Lung microvascular endothelial cell (primary cell): ENCODE results near the gene LINC01488. TPM values are rescaled to one million over a fixed set of nuclear protein-coding genes. Genes with fewer than 3 reads are reported as not detected.

Experiments used
- DNase-seq, 2 donors: peaks; one replicate each; pipeline versions ENCODE4 v3.0.0 to v3.0.0-alpha.2; 2010; ENCODE audit warnings: low read depth in 2 of 2
- total RNA-seq: library from RNA; depleted of rRNA; stranded (reverse); fragments of >200 nt; gene quantifications from 2 replicates; pipeline ENCODE4 v1.2.1, GENCODE V29; 2014

The LINC01488 gene
- total RNA-seq, 1 donor from 2014 or later = under 0.01 TPM

DNA sequence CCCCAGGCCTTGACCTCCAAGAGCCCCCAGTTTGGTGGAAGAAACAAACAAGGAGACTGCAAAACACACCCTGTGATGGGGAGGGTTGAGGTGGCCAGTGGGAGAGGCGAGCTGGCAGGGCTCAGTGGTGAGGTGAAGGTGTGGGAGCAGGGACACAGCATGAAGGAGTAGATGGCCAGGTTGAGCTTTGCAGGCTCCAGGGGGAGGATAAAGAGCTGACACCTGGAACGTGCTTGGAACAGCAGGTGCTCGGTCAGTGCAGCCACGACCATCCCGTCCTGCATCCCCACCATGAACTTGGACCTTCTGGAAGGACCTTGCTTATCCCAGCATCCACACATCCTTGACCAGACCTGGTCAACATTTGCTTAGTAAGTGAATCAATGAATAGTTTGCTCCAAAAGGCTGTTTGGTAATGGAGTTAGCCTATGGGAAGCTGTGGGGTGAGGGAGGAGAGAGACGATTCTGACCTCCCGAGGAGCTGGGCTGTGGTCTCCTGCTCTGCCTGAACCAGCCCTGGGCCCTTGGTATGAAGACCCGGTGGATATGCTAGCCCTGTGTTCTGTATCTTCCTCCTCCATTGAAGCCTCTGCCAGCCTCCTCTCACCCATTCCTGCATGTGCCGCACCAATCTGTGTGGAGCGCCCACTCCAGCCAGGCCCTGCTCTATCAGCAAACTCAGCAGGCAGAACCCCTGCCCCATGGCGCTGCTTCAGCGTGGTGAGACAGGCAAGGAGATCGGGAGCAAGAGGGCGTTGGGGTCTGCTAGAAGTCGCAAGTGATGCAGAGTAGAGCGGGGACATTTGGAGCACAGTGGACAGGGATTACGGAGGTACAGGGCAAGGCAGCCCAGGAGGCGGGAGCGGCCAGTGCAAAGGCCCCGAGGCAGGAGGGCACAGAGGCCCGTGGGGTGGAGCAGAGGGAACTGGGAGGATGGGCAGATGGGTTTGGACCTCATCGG is 9.9 kb downstream of the LINC01488 start:
- DNase-seq = no peak

DNA sequence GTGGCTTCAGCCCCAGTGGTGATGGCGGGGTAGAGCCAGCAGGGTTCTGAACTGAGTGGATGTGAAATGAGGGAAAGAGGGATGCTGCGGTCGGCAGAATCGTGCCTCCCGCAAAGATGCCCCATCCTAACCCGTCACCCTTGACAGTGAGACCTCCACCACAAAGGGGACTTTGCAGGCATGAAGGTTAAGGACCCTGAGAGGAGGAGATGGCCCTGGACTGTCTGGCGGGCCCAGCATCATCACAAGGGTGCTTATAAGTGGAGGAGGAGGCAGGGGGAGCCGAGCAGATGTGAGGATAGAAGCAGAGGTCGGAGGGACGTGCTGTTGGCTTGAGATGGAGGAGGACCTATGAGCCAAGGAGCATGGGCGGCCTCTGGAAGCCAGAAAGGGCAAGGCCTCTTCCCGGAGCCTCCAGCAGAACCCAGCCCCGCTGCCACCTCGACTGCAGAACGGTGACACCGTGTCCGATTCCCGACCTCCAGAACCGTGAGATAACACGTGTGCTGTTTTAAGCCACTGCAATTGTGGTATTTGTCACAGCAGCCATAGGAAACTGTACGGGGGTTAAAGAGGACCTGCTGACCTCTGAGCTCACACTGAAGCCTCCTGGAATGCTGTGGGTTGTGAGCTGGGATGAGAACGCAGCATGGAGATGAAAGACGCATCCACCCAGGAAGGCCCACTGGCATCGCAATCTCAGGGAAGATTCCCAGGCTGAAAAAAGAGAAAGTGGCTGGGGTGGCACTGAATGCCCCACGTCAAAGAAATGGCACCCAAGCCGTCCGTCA is 10.9 kb downstream of the LINC01488 start:
- DNase-seq = peak in 1 of 2 donors; percentile 20

DNA sequence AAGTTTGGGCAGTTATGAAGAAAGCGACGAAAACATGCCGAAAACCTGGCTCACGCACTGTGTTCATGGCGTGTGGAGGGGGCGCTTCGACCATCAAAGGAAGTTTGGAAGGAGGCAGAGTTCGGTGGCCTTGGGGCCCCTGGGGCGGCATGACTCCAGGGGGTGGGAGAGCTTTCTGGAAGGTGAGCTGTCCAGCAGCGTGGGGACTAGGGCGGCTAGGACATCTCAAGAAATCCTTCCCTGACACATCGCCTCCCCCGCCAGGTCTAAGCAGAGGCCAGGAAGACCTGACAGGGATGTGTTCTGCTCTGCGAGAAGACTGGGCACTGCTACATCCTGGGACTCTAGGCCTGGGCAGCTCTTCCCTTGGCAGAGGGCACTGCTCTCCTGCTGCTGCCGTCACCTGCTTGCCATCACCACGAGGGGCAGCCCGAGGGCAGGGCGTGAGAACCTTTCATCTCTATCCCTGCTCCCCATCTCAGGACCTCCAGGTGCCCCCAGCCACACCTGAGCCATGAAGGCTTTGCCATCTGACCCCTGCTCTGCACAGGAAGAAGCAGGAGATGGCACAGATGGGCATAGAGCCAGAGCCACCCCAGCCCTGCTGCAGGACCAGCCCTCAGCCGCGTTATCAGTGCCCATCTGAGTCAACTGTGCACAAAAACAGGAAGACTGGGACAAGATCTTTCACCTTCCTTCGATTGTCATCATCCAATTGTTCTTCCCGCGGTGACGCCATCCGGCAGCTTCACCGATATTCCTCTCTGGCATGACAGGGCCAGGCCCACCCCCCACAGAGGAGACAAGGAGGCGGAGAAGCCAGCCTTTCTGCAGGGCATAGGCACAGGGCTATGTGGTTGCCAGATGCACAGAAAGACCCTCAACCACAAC is 12.7 kb downstream of the LINC01488 start:
- peak; percentile 84 to 93 for DNase-seq

GRCh38 chr11:69494851-69495250 is 13.4 kb downstream of the LINC01488 start:
- peak in 1 of 2 donors; percentile 24 for DNase-seq

- DNase-seq = peak in 1 of 2 donors; percentile 22
Measured at GRCh38 chr11:69495441-69496201, 14.2 kb downstream of the LINC01488 start.

DNA sequence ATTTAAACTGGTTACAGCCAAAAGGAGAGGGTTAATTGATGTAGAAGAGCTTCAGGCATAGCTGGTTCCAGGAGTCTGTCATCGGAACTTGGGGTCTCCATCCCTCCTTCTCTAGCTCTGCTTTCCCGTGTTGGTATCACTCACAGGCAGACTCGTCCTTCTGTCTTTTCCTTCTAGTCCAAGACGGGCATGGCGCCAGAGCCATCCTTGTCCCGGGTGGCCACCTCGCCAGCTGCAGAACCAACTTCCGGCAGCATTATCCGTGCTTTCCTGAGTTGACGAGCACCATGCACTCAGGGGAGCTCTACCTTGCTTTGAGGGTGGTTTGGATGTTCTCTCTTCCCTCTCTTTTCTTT is 14.7 kb downstream of the LINC01488 start:
- DNase-seq = no peak

DNA sequence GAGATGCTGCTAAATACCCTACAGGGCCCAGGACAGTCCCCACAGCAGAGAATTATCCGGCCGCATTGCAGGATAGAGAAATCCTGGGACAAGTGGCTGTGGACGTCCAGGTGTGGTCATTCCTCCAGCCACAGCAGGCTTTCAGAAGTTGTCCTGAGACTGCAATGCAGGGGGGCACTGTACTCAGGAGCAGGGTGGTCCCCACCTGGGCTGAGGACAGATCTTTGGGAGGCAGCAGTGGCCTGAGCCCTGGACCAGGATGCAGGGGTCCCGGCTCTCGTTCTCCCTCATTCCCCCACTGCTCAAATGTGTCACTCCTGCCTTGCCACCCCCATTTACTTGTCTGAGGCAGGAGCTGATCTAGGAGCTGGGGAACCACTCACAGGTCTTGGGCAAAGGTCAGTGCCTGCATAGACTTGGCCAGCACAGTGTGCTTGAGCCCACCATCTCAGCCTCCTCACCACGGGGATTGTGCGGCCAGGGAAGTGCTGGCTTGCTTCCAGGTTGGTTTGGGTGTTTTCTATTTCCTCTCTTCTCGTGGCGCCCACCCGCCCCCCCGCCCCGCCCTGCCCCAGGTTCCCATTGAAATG is 15.3 kb downstream of the LINC01488 start:
- DNase-seq = no peak

GRCh38 chr11:69497221-69497787 is 15.8 kb downstream of the LINC01488 start:
- peak; percentile 93 to 94 for DNase-seq

DNA sequence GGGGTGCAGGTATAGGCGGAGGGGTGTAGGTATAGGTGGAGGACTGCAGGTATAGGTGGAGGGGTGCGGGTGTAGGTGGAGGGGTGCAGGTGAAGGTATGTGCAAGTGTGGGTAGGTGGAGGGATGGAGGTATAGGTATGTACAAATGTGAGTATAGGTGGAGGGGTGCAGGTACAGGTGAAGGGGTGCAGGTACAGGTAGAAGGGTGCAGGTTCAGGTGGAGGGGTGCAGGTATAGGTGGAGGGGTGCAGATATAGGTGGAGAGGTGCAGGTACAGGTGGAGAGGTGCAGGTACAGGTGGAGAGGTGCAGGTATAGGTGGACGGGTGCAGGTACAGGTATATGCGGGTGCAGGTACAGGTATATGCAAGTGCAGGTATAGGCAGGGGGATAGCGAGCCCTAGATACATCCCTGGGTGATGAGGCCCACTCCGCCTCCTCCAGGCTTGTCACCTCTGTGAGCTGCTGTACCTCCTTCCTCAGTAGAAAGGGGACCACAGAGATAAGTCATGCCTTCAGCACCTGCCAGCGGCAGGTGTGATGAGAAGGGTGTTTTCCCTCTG is 17.2 kb downstream of the LINC01488 start:
- no peak for DNase-seq

DNA sequence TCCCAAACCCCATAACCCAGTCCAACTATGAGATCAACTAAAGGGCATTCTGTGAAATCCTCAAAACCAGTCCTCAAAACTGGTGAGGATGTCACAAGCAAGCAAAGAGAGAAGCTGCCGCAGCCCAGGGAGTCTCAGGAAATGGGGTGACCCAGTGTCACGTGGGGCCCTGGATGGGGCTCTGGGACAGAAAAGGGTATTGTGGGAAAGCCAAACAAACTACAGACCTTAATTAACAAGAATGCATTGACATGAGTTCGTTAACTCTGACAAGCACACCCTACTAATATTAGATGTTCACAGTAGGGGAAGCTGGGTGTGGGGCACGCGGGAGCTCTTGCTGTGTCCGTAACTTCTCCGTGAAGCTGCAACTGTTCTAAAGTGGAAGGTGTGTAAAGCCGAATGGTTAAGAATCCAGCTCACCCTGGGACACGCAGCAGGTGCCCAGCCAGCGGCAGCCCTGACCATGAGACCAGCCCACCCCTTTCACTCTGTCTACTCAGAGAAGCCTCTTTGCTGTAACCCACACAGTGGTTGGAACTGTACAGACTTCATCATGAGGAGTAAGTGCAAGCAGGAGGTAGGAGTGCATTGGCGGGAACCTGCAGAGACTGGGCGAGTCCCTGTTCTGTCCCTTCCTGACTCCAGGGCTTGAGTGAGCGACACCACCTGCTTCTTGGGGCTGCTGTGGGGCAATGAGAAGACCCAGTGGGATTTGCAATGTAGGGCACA is 17.9 kb downstream of the LINC01488 start:
- DNase-seq = no peak

- DNase-seq = no peak
Measured at GRCh38 chr11:69499918-69500284, 18.4 kb downstream of the LINC01488 start.

DNA sequence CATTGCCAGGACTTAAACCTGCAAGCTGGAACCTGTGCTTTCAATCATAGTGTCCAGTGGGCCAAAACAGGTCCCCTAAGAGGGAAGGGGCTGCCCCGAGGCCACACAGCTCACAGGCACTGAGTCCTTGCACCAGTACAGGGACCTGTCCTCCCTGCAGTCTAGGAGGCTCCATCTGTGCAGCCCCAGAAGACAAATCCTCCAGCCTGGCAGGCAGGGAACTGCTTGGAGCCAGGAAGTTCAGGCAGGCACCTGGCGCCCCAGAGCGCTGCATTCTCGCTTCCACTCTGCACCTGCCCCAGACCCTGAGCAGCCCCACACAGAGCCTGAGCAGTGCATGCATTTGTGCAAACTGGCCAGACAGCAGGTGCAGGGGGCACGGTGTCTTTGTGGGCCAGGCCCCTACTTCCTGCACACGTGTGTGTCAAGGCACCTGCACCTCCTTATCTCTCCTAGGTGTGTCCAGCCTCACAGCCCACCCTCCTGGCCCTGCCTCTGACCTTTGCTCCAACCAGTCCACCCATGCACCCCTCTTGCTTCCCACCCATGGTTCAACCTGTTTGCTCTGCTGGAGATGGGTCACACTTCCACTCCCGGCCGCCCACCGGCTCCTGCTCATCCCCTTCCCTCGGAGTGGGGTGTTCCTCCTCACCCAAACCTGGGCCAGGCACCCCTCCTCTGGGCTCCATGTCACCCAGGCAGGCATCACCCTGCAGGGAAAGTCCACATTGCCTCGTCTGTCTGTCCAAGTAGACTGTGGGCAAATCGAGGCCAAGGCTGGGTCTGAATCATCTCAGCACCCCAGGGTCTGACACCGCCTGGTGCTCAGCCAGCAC is 19.0 kb downstream of the LINC01488 start:
- DNase-seq = no peak

- DNase-seq = no peak
Measured at GRCh38 chr11:69501121-69501489, 19.6 kb downstream of the LINC01488 start.

DNA sequence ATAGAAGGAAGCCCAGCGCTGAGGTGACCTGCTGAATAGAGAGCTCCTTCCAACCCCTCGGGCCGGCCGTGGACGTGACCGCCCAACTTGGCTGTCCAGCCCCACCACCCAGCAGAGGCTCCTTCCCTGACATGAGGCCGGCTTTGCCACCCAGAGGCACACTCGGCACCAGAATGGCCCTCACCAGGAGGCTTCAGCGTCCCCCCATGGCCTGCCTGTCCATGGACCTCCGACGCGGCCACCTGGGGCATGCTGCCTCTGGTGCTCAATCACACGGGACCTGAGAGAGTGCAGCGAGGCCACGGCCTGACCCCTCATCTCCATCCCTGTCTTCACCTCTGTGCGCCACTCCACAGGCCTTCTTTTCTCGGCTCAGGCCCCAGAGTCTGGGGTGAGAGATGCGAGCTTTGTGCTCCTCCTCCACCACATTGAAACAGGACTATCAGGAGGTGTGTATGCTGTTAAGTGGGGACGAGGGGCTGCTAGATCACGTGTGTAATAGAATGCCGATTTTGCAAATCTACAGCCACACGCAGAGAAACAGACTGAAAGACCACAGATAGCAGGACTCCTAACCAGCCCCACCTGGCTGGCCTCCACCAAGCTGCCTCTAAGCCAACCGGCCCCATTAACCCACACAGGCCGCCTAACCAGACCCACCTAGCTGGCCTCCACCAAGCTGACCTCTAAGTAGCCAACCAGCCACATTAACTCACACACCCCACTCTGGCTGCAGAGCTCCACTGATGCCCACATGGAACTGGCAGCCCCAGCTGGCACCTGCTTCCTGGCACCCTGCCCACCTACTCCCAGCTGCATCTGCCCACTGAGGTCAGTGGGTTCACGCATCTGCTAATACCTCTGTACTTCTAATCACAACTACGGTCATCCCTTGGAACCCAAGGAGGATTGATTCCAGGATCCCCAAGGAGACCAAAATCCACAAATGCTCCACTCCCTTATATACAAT is 20.7 kb downstream of the LINC01488 start:
- no peak for DNase-seq

GRCh38 chr11:69504127-69504526 is 22.7 kb downstream of the LINC01488 start:
- DNase-seq = no peak

DNA sequence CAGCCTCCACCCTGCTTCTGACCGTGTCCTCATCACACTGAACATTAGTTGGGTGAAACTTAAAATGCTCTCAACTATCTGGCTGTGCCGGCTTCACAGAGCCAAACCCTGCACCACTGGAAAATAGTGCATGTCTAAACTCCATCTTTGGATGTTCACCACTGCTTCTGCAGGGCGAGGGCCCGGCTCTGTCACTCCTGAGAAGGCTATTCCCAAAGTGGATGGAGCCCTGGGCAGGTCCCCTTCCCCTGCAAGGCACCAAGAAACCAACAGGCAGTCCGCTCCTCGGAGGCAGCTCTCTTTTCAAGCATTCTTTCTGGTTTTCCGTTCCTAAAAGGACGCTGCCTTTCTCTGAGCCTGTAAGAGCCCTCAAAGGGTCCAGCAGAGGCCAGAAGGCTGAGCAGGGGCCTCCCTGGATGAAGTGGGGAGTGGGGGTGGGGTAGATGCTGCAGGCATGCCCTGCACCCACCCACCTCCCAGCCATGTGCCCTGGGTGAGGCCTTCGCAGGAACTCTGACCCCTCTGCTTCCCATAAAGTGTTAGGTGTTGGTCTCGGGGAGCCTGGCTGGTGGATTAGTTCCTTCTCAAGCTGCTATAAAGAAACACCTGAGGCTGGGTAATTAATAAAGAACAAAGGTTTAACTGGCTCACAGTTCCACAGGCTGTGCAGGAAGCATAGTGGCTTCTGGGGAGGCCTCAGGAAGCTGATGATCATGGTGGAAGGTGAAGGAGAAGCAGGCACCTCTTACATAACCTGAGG is 23.3 kb downstream of the LINC01488 start:
- DNase-seq = no peak
